Naive thymus-derived CD8-positive, alpha-beta T cell (primary cell): ENCODE results near the gene OR11A1. TPM values are rescaled to one million over a fixed set of nuclear protein-coding genes. Genes with fewer than 3 reads are reported as not detected.

Experiments
- polyA plus RNA-seq, 3 donors: library from polyadenylated mRNA; unstranded; fragments of 300-500 nt; fragmentation: Illumina TruSeq; gene quantifications; one replicate each; pipeline ENCODE4 v1.2.3, GENCODE V29; 2021
- total RNA-seq, 8 experiments: library from RNA in 2 of 8; stranded (reverse) in 2 of 8; gene quantifications; one replicate each; pipeline ENCODE4 v1.2.3 and lab custom pipeline; 2021 to 2026

OR11A1 gene
- total and polyA plus RNA-seq, 5 experiments from 2014 or later: not detected

Other genes starting within 250 kb of the OR11A1 start
- gene OR14J1, start 155.4 kb downstream of the OR11A1 start, total RNA-seq: not detected
- gene OR14J1, start 155.4 kb downstream of the OR11A1 start, polyA plus RNA-seq: not detected
- gene OR5V1, start 88.2 kb downstream of the OR11A1 start, total RNA-seq: not detected
- not detected for gene OR5V1, start 88.2 kb downstream of the OR11A1 start, polyA plus RNA-seq
- not detected for gene OR12D3, start 81.8 kb downstream of the OR11A1 start, total RNA-seq
- not detected for gene OR12D3, start 81.8 kb downstream of the OR11A1 start, polyA plus RNA-seq
- gene OR12D2, start 61.4 kb downstream of the OR11A1 start, total RNA-seq: not detected
- not detected for gene OR12D2, start 61.4 kb downstream of the OR11A1 start, polyA plus RNA-seq
- not detected for gene OR12D1, start 42.1 kb downstream of the OR11A1 start, total RNA-seq
- not detected for gene OR12D1, start 42.1 kb downstream of the OR11A1 start, polyA plus RNA-seq
- not detected for gene OR10C1, start 17.8 kb downstream of the OR11A1 start, total RNA-seq
- not detected for gene OR10C1, start 17.8 kb downstream of the OR11A1 start, polyA plus RNA-seq
- gene OR2H1, start 84 bp upstream of the OR11A1 start, total RNA-seq: not detected
- gene OR2H1, start 84 bp upstream of the OR11A1 start, polyA plus RNA-seq: not detected
- not detected for gene MAS1L, start 30.9 kb upstream of the OR11A1 start, total RNA-seq
- gene MAS1L, start 30.9 kb upstream of the OR11A1 start, polyA plus RNA-seq: not detected
- not detected for gene UBD, start 102.7 kb upstream of the OR11A1 start, total RNA-seq
- gene UBD, start 102.7 kb upstream of the OR11A1 start, polyA plus RNA-seq: not detected
- not detected for gene OR2H2, start 128.1 kb upstream of the OR11A1 start, total RNA-seq
- gene OR2H2, start 128.1 kb upstream of the OR11A1 start, polyA plus RNA-seq: not detected
- gene GABBR1, start 176.1 kb upstream of the OR11A1 start, total RNA-seq: 10 to 100 TPM; 33.3 to 36.4 TPM
- gene GABBR1, start 176.1 kb upstream of the OR11A1 start, polyA plus RNA-seq: under 1 TPM; 0.46 to 0.92 (median 0.64) TPM
- gene MOG, start 200.0 kb upstream of the OR11A1 start, total RNA-seq: not detected
- not detected for gene MOG, start 200.0 kb upstream of the OR11A1 start, polyA plus RNA-seq
- gene ZFP57, start 224.1 kb upstream of the OR11A1 start, total RNA-seq: 1 to 10 TPM; 4.6 to 5.6 TPM
- gene ZFP57, start 224.1 kb upstream of the OR11A1 start, polyA plus RNA-seq: 1 to 10 TPM in 1 of 3 donors, not detected in 2; 1.8 TPM